HG03066 (cell line): ENCODE measurements around the gene SCGN.

Source experiments
- ATAC-seq: cut with Tn5 transposase; IDR thresholded peaks from one replicate; pipeline ENCODE4 v1.9.1; 2021; ENCODE audit warnings: low read depth; ENCODE audit not compliant: unreplicated experiment

Gene SCGN, protein sequence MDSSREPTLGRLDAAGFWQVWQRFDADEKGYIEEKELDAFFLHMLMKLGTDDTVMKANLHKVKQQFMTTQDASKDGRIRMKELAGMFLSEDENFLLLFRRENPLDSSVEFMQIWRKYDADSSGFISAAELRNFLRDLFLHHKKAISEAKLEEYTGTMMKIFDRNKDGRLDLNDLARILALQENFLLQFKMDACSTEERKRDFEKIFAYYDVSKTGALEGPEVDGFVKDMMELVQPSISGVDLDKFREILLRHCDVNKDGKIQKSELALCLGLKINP

DNA sequence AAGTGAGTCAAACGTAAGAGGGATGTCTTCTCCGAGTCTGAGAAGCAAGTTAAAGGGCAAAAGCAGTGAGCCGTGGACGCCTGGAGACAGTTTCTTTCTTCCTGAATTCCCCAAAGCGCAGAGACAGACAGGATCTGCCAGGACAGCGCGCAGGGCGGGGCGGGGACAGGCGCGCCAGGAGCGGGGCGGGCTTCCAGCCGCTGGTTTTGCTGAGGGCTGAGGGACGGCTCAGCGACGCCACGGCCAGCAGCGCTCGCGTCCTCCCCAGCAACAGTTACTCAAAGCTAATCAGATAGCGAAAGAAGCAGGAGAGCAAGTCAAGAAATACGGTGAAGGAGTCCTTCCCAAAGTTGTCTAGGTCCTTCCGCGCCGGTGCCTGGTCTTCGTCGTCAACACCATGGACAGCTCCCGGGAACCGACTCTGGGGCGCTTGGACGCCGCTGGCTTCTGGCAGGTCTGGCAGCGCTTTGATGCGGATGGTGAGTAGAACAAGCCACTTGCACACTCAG, at the start of gene SCGN:
SCGN (plus strand) TSS at position 209 of the 509 bp plus-strand sequence; CDS start at position 398, 189 bp downstream.
- ATAC-seq = no peak

DNA sequence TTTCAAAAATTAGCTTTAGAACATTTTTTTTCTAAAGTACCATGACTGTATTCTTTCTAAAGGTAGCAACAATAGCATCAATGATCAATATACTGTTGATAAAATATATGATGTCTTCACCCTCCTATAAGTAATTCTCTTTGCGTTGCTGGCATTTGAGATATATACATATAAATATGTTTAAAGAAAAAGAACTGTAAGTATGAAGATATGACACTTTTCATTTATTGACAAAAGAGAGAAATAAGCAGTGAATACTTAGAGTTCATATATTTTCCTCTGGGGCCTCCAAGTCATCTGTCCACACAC, 49.4 kb upstream of the SCGN start:
- ATAC-seq = no peak

- no peak for ATAC-seq
Observed at GRCh38 chr6:25603251-25603650, 48.8 kb upstream of the SCGN start.

GRCh38 chr6:25606151-25606550, 45.9 kb upstream of the SCGN start:
- no peak for ATAC-seq

DNA sequence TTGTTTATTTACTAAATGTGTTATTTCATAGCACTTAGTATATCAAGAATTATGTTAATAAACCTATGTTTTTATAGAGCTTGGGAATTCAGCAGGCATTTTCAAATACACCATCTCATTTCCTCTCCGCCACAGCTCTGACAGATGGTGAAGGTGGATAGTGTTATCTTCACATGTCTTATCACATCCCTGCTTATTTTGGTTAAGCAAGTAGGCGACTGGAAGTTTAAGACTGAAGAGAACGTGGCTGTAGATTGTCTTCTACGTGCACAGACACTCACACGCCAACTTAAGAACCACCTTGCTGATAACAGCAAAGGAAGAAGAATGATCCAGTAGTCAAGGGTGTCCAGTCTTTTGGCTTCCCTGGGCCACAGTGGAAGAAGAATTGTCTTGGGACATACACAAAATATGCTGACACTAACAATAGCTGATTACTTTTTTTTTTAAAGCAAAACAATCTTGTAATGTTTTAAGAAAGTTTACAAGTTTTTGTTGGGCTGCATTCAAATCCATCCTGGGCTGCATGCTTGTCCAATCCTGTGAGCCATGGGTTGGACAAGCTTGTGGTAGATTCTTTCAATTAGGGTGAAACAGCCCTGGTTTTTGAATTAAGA, 43.3 kb upstream of the SCGN start:
- no peak for ATAC-seq

DNA sequence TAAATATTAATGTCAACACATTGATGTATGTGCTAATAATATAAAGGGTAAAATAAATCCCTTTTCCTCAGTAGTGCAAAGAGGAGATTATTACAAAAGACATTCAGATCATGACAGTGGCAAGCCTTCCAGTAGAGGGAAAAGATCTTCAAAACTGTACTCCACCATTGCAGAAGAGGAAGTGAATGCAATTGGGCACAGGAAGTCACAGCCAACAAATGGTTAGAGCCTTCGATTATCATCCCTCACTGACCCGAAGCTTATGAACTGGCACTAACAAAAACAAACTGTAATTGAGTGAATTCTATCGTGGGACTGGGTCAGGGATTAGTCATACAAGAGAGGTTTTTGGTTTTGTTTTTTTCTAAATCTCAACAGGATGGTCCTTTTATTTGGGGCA, 39.3 kb upstream of the SCGN start:
- ATAC-seq = no peak

DNA sequence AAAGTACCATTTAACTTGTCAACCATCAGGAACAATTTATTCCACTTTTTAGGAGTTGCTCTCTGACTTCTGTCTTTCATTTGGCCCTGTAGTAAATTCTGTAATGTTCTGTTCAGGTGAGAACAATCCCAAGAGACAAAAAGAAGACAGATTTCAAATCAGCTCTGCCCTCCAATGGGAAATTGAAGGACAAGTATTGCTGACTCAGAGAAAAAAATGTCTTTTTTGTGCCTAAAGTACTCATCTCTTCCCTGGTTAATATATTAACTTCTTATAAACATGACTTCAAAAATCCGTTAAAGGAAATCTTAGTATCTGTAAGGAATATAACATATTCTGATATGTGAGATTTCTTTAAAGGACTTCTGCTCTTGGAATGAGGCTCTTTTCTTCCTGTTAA, 38.6 kb upstream of the SCGN start:
- no peak for ATAC-seq

- no peak for ATAC-seq
Observed at GRCh38 chr6:25614052-25614451, 38.0 kb upstream of the SCGN start.

GRCh38 chr6:25615471-25615870, 36.5 kb upstream of the SCGN start:
- ATAC-seq = no peak

GRCh38 chr6:25617997-25618396, 34.0 kb upstream of the SCGN start:
- no peak for ATAC-seq

GRCh38 chr6:25619217-25619616, 32.8 kb upstream of the SCGN start:
- ATAC-seq = no peak

DNA sequence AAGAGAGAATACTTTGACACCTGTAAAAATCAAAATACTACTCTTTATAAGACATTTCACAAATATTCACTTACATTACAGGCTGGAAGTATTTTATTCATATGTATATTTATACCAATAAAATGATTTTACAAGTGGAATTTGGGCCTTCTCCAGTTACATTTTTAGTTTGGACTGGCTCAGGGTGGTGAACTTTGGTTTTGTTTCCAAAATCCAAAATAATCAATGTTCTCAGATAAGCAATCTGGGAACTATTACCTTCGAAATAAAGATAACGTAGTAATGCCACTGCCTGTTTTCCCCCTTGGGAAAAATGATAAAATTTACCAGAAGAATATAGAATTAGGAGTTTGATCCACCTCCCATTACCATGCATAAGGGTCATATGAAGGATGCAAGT, 31.6 kb upstream of the SCGN start:
- ATAC-seq = no peak

- no peak for ATAC-seq
Observed at GRCh38 chr6:25623065-25623464, 28.9 kb upstream of the SCGN start.

DNA sequence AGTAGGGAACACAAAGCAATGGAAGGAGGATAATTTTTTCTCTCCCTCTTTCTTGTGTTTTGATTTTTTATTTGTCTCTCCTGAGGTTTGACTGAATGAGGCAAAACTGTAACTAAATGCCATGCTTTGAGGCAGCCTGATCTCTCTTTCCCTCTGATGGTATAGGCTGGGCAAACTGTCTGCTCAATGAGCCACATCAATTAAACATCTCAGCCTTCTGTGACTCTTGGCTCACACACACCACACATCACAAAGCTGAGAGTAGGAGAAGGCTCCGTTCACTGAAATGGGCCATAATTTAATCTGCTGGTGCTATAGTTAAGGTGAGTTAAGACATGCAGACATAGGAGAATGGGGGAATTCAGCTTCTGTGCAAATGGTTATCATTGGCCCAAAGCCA, 28.1 kb upstream of the SCGN start:
- no peak for ATAC-seq

GRCh38 chr6:25627001-25627400, 25.0 kb upstream of the SCGN start:
- no peak for ATAC-seq

GRCh38 chr6:25628471-25629197, 23.4 kb upstream of the SCGN start:
- ATAC-seq = no peak

- no peak for ATAC-seq
Observed at GRCh38 chr6:25629198-25629576, 22.8 kb upstream of the SCGN start.

GRCh38 chr6:25630508-25631278, 21.3 kb upstream of the SCGN start:
- ATAC-seq = no peak

- no peak for ATAC-seq
Observed at GRCh38 chr6:25635886-25636317, 16.1 kb upstream of the SCGN start.

- ATAC-seq = no peak
Observed at GRCh38 chr6:25637211-25637610, 14.8 kb upstream of the SCGN start.

DNA sequence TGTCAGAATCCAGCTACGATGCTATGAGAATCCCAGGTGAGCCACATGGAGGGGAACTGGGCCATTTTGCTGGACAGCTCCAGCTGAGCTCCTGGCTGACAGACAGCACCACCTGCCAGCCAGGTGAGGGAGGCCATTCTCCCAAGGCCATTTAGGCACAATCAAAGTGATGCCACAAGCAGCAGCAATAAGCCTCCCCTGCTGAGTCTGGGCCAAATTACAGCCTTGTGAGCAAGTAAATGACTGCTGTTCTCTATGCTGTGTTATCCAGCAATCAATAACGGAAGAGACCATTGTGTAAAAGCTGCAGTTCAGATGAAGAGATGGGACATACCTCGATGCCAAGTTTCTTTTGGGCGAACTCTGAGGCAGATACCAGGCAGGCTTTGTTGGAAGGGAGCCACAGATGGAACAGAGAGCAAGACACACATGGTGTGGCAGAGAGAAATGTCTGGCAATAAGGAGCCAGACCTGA, 14.0 kb upstream of the SCGN start:
- no peak for ATAC-seq
